GM19193 (cell line): ENCODE measurements around the gene BTN1A1.
A peak's percentile ranks its signal among the peaks of the same experiment; 100 is the strongest.

ENCODE experiments used
- POLR2A ChIP-seq: IDR thresholded peaks from 4 replicates; pipeline ENCODE4 v1.6.1; 2011; ENCODE audit not compliant: insufficient read depth, insufficient read length; ENCODE audit errors: extremely low read depth

BTN1A1 gene

GRCh38 chr6:26520850-26521599 is 20.9 kb downstream of the BTN1A1 start:
- TF ChIP-seq POLR2A, result peak; percentile 51

- peak; percentile 77 for TF ChIP-seq POLR2A
Observed at GRCh38 chr6:26521600-26522391, 21.7 kb downstream of the BTN1A1 start.

DNA sequence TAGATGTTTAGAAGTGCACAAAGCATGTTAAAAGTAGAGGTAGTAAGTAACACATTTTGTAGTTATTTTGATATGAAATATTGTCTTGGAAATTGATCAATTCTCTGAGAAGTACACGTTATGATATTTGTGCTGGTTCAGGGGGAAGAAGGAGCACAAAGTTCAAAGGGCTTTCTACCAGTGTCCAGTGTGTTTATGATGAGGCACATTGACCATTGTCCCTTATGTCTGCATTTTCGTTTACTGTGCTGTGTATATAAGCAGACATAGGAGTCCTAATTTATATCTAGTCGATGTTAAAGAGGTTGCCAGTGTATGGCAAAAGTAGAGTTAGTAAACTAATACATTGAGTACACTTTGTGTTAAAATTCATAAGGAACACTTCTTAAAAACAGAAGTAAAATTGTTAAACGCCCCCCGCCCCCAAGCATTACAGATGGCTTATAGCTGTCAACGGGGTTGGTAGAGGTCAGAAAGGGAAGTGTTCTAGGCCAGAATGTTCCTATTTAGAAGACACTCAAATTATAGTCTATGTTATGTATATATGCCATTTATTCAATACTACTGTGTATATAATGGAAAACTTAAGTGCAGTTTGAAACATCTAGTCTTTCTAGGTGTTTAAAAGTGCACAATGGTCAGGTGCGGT is 24.7 kb downstream of the BTN1A1 start:
- no peak for TF ChIP-seq POLR2A

- TF ChIP-seq POLR2A, result no peak
Observed at GRCh38 chr6:26525838-26526237, 25.7 kb downstream of the BTN1A1 start.

GRCh38 chr6:26526928-26527327 is 26.8 kb downstream of the BTN1A1 start:
- TF ChIP-seq POLR2A, result no peak

- no peak for TF ChIP-seq POLR2A
Observed at GRCh38 chr6:26530203-26530602, 30.1 kb downstream of the BTN1A1 start.

- TF ChIP-seq POLR2A, result no peak
Observed at GRCh38 chr6:26531897-26532296, 31.8 kb downstream of the BTN1A1 start.

DNA sequence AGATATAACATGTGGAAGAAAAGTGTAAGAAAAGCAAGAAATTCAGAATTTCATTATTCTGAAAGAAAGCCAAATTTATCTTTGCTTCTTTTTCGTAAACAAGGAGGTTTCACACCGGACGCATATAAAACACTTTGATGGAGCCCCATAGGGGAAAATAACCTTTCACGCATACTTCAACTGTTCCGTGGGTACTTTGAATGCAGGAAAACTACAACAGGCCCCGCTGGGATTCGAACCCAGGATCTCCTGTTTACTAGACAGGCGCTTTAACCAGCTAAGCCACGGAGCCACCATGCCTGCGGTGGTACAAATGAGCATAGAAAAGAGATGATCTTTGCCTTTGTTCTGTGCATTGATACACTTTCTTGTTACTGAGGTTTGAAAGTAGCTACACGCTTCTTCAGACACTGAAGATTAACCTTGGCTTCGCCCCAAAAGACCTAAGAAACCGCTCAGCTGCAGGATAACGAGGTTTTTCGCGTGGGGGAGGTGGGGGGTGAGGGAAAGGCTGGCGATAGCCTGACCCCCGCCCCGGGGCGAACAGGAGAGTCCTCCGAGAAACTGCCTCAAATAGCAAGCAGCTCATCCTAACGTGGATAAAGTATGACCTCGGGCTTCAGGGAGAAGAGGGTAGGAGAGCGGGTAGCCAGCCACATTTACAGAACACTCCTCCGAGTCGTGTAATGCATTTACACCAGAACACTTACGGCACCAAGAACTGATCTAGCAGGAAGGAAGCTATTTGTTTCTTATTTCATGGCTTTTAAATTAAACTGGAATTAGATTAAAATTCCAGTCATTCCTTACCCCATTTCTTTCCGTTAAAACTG is 32.8 kb downstream of the BTN1A1 start:
- no peak for TF ChIP-seq POLR2A

DNA sequence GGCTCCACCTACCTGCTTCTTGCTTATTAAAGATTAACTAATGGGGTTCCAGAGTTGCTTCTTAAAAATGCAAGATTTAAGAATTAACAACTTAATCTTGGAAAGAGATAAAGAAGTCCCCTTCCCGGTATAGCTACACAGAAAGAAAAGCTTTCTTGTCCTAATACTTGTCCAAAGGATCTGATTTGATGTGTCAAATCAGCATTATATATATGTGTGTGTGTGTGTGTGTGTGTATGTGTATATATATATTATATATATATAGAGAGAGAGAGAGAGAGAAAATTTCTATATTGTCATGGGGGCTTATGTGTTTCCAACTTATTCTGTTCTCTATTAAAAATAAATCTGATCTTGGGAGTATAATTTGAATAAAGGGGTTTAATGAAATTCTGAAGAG is 33.4 kb downstream of the BTN1A1 start:
- TF ChIP-seq POLR2A, result no peak

GRCh38 chr6:26534681-26535465 is 34.8 kb downstream of the BTN1A1 start:
- TF ChIP-seq POLR2A, result no peak

DNA sequence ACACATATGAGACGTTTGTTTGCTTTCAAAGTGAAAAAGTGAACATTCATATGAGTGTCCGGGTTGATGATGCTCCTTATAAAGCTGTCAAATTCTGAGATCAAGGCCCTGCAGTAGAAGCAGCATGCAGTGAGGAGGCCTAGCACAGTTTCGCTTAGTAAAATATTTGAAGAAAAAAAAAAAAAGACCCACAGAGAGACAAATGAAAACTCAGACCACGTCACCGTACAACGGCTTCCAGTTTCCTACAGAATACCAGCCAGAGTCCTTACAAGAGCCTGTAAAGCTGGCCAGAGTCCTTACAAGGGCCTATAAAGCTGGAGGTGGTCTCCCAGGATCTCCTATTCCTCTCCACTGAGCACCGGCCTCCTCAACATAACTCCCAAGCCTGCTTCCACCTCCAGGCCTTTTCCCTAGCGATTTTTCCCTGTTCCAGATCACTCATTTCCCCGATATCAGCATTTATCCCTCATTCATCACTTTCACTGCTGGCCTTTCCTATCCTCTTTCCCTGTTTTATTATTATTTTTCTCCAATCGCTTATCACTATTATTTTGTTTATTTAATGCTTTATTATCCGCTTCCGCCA is 36.6 kb downstream of the BTN1A1 start:
- TF ChIP-seq POLR2A, result no peak

GRCh38 chr6:26537160-26537845 is 37.2 kb downstream of the BTN1A1 start:
- TF ChIP-seq POLR2A, result peak; percentile 44
